GM11168 (cell line): ENCODE measurements around the gene ANO3.
"Not testable (repeated sequence)": the region's sequence is repeated elsewhere in the genome, so short reads cannot be mapped to it uniquely, and the experiment has no call there.

ENCODE experiments used
- in situ Hi-C: fragments of 300-500 bp; cut with MboI; formaldehyde crosslinking; loops from one replicate; pipeline ENCODE4 v1.12.0; 2022; ENCODE audit warnings: low sequenced_read_pairs; ENCODE audit not compliant: unreplicated experiment

The ANO3 gene

DNA sequence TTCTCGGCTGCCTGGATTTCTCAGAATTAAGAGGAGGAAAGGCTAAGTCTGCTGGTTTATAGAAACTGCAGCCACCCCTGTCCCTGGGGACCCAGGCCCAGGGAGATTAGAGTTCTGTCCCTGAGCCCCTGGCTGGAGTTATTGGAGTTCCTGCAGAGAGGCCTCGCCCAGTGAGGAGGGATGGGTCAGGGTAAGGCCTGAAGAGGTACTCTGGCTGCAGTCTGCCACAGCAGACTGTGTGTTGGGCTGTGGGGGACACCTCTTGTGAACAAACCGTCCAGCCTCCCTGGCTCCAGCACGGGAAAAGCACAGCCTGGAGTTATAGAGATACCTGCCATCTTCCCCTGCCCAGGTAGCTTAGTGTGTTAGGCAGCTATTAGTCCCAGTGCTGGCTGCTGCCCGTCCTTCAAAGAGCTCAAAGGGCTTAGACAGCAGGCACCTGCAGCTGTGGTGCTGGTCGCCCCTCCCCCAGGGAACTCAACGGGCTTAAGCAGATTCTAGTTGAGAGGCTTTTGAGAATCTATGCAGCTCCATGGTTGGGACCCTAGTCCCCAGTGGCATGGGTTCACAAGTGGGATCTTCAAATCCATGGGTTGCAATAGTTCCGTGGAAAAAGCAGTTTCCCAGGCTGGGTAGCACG lies 276.7 kb downstream of the ANO3 start:
- in situ Hi-C loops = no loop called here

DNA sequence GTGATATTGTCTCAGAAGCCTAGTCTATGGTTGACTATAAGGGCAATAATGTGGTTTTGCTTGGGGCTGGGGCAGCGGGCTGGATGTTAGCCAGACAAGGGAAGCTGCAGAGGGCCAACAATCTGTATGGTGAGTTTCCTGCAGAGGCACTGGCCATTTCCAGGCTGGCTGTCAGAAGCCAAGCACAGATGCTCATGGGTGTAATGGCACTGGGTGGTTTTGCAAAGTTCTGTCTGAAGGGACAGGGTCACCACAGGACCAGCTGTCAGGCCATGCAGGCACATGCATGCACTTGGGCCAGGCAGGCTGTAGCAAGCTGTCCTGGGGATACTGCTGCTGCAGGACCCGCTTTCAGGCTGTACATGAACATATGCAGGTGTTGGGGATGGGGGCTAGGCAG lies 281.8 kb downstream of the ANO3 start:
- in situ Hi-C loops = no loop called here

DNA sequence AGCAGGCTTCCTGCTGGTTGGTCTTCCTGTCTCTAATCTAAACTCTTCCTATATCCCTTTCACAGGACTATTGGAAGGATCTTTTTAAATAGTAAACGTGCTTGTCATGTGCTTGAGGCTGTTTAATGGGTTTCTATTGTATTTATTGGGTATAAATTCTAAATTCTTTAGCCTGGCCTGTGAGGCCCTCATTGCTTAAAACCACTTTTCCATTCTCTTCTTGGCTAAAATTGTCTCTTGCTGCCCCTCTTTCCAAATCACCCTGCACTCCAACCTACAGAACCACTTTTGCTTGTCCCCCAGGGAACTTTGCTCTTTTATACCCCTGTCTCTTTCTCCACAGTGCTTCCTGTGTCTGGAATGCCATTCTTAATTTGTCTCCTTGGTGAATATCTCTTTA lies 286.5 kb downstream of the ANO3 start:
- in situ Hi-C loops = no loop called here

DNA sequence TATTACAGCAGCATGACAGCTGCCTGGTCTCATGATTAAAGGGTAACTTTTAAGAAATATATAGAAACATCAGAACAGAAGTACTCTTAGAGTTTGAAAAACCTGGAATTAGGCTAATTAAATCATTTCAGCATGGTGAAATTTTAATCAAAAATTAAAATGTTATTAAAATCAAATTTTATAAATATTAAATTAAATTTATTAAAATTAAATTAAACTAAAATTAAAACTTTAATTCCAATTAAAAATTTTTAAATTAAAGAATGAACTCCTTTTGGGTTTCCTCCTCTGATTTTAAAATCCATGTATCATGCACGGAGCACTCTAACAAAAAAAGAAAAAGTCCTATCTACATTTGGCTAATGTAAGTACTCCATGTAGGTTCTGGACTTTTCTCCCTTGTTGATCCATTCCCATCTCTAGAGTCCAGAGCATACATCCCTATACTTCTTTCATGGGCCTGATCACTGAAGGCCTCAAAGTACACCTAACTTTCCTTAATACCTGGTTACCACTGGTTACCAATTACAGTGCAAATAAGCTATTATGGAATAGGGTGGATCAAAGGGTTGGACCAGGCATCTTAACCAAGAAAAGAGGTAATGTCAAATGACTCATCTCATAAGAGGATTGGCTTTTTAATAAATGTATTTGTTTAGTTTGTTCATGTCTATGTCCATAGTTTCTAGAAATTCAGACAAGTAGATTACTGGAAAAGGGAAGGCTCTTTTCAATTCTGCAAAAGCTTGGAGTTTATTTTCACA lies 288.5 kb downstream of the ANO3 start:
- in situ Hi-C loops = no loop called here

DNA sequence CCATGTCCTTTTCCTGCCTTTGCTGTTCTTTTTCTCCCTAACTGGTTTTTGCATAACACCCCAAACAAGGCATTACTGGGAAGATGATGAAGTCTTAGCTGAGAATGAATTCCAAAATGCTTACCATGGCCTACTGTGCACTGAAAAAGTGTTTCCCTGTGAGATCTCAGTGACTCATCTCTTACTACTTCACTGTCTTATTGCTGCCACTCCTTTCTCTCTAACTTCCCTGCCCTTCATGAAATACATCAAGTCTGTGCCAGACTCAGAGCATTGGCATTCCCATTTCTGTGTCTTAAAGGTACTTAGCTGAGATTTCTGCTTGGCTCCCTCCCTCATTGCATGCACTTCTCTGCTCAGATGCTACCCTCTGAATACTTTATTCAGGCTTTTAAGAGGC lies 289.2 kb downstream of the ANO3 start:
- in situ Hi-C loops = no loop called here

DNA sequence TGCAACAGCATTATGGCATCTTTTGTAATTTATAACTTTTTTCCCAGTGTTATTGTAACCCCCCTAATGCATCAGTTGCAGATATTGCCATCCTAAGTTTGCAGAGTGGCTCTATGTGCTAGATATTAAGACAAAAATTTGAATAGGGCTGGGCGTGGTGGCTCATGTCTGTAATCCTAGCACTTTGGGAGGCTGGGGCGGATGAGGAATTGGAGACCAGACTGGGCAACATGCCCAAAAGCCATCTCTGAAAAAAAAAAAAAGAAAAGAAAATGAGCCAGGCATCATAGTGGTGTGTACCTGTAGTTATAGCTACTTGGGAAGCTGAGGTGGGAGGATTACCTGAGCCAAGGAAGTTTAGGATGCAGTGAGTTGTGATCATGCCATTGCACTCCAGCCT lies 290.3 kb downstream of the ANO3 start:
- in situ Hi-C loops = no loop called here

DNA sequence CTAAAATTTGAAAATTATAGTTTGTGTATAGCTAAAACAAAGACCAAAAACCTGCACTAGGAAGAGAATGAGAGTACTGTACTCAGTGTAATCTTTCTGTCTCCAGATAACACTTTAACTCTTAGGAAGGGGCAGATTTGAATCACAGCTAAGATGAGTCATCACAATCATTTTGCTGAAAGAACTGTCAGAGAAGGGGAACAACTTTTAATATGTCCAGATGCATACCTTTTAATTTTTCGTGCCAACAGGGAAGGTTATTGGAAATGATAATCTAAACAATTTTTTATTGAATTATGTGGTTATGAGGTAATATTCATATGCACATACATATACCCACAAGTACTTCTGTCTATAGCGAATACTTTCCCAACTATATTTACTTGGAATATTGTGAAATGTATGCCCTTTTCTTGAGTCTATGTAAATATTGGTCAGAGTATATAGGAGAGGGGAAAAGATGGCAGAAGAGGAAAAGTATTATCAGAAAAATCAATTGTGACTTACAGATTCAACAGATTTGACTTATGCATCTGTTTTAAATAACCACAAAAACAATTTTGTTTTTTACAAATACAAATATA lies 291.2 kb downstream of the ANO3 start:
- in situ Hi-C loops = no loop called here

DNA sequence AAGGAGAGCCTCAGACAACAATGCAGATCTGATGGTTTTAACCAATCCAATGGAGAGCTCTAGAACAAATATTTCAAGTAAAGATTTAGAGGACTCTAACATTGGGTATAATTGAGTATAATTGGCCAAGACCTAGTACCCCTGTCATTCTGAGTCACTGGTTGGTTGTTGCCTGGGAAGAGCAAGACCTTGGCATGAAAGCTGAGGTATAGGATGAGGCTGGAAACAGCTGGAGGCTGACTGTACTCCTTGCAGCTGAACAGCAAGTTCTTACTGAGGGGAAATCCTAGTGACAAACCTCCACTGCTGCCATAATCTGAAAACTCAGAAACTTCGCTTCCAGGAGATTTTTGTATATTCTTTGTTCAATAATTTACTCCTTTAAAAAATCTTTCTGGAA lies 294.4 kb downstream of the ANO3 start:
- in situ Hi-C loops = no loop called here

DNA sequence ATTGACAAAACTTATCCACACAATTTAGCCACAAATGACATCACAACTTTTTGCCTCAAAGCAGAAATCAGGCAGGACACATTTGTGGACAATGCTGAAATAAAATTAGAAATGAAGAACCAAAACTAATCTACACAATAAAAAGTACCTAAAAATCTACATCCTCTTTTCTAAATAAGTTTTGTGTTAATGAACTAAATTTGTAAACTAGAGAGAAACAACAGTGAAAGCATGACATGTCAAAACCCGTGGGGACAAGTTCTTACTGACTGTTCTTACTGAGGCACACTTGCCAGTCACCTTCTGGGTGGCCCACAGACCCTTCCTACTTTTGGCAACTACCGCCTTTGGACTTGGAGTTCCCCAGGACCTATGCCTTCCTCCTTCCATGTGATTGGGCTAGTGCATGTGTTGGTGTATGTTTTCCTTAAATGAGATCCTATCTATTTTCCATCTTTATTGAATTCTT lies 300.8 kb downstream of the ANO3 start:
- in situ Hi-C loops = no loop called here

DNA sequence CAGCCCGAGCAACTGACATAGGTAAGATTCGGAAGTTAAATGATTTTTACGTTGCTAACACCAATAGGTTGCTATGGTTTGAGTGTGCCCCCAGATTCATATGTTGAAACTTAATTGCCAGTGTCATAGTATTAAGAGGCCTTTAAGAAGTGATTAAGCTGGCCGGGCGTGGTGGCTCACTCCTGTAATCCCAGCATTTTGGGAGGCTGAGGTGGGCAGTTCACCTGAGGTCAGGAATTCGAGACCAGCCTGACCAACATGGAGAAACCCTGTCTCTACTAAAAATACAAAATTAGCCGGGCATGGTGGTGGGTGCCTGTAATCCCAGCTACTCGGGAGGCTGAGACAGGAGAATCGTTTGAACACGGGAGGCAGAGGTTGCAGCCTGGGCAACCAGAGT lies 311.4 kb downstream of the ANO3 start:
- in situ Hi-C loops = not testable (repeated sequence)

DNA sequence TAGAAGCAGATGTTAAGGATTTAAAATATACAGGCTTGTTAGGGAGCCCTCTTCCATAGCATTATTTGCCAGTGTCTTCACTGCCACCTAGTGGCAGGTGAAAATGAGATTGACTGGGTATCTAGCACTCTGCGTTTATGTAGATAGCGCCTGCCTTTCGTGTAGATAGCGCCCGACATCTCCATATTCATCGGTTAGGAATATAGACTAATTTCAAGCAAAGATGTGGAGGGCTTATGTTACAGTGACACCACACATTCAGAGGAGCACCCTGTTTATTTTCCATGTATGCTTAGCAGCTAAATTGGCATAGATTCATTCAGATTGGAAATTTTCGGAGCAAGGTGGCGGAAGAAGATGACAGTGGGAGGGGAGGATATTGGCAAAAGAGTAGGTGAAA lies 318.0 kb downstream of the ANO3 start:
- in situ Hi-C loops = loop anchor here (5.0 kb wide), 1 partner anchor 358 kb away; no protein-coding TSS in a partner anchor

DNA sequence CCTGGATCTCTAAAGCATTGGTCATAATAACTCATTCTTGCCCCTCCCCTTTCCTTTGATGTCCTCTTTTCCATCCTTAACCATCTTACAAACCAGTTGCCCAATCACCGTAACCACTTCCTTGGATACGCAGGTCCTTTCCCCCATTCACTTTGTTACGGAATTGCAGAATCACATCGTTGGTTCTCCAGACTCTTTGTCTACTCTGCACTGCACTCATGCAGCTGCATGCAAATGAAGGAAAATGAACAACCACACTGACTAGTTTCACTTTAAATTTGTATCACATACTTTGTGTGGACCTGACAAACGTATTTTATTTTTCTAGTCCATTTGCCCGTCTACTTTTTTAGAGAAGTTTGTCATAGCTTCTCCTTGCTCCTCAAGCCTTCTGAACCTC lies 320.0 kb downstream of the ANO3 start:
- in situ Hi-C loops = loop anchor here (5.0 kb wide), 1 partner anchor 360 kb away; no protein-coding TSS in a partner anchor

DNA sequence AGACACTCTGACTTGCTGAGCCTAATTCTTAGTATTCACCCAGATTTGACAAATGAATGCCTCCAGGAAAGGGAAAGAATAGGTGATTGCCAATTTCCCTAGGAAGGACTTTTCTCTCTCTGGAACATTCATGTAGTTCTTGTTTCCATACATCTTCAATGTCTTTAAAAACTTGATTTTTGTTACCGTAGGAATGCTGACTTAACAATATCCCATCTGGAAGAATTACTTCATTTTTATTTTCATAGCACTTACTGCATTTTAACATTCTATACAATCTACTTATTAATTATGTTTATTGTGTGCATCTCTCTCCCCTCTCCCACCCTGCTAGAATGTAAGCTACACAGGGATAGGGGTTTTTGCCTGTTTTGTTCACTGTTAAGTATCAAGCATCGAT lies 323.4 kb downstream of the ANO3 start:
- in situ Hi-C loops = no loop called here

DNA sequence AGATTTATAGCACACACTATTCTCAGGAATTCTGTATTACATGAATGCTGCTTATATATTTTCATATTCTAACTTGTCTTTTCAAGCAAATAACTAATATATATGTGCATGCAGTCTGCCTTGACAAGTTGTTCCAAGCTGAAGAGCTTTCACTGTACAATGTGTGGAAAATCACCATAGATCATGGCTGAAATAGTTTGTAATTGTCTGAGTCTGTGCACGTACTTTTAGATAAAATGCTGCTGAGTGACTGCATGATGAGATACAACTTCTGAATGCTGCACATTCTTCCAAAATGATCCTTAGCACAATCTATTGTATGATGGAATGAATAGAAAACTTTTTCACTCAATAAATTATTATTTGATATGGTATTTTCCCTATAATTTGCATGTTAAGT lies 331.0 kb downstream of the ANO3 start:
- in situ Hi-C loops = no loop called here

DNA sequence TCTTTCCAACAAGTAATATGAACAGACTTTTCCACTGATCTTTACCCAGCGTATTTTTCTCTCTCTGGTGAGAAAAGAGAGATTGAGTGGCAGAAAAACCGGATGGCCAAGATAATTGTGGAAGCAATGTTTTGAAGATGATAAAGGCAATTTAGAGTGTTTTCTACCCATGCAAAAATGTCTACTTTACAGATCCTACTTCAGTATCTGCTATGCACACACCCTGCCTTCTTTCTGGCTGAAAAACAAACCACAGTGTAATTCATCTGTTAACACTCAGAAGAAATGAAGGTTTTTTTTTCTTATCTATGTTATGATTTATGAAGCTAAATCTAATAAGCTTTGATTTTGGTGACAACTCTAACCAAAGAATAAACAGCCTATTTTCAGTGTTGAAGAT lies 333.1 kb downstream of the ANO3 start:
- in situ Hi-C loops = no loop called here

DNA sequence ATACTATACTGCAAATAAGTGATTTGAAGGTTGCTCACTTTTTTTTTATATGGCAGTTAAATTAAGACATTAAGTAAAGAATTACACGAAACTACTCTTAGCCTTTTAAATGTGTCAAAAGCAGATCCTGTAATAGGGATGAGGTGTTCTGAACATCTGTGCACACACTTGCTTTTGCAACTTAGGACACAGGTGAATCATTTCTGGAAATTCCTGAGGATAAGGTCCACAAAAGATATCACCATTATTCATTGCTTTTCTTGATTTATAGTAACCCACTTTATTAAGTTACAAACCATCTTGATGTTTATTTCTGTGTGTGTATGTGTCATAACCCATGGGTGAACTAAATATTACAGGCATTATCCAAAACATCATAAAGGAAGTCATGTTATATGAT lies 334.0 kb downstream of the ANO3 start:
- in situ Hi-C loops = no loop called here

DNA sequence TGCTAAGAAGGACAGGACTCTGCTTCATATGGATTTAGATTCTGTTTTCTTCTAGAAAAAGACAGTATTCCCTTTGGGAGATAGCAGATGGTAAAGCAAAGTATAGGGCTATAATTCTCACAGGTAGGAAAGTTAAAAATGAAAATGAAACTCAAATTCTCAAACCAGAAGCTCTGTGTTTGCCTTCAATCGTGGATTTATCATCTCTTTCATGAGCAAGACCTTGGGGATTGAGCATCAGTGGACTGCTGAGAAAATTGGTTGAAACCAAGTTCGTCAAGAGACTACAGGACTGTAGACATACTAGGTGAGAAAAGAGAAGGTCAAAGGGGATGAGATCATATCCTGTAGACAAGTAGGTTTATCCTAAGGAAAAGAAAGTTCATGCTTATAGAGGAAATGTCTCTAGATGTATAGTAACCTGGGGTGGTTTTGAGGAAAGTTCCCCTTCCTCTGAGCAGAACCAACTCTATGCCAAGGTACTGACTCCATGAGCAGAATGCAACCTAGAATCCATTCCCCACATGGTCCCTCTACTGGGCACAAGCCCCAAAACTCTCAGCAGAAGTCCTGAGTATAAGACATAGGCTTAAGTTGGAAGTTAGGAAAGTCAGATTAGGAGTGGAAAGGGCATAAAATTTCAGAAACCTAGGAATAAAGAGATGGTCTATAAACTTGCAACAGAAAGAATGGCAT lies 343.5 kb downstream of the ANO3 start:
- in situ Hi-C loops = no loop called here

DNA sequence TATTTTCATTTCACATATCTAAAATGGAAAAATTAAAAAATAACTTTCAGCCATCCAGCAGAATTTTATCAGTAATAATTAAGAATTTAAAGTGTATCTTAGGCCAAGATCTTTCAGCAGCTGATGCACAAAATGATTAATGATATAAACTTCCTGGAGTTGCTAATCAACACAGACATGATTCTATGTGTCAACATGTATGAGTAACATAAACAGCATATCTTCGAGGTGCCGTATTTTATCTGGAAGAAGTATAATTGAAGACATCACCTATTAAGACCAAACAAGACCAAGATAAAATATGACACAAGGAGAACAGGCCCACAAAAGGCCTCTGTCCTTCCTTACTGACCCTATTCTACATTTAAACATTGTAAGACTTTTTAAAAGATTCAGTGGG lies 344.7 kb downstream of the ANO3 start:
- in situ Hi-C loops = no loop called here

DNA sequence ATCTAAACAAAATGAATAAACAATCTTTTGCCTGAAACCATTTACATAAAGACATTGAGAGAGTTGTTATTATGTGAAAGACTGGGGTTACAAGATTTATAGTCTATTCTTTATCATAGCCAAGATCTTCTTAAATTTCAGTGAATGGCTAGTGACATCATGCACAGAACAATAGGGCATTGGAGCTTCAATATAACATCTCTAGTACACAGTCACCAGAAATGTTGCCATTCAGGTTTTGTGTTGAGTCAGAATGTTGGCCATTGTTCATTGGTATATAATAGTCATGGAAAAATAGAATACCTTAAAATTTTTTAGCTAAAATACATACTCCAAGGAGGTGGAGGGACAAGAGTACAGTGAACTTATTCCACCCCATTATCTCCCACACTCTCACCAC lies 345.6 kb downstream of the ANO3 start:
- in situ Hi-C loops = no loop called here

DNA sequence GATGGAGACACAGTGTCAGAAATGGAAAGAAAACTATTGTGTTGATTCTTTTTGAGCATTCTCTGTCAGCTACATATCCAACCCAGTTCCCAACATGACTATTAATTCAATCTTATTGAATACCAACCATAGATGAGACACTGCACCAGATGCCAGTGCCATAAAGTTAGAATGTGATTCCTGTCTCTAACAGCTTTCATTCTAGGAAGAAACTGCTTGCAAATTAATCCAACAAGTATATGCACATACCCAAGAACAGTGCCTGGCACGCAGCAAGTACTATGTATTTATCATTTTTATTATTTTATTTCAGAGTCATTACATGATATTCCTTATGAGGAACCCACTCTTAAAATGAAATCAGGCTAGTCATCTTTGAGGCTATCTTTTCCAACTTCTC lies 355.4 kb downstream of the ANO3 start:
- in situ Hi-C loops = no loop called here

DNA sequence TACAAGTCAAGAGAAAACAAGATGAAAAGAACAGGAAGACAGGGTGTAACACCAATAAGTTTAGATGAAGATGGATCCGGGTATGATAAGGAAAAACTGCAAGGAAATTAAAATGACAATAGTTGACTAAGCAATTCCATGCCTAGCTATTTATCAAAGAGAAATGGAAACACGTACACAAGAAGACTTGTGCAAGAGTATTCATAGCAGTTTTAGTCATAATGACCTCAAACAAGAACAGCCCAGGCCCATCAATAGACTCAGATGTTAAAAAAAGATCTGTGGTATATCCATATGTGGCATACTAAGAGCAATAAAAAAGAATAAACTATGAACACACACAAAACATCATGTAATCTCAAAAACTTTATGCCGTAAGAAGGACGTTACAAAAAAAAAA lies 356.8 kb downstream of the ANO3 start:
- in situ Hi-C loops = no loop called here
